ENCODE data around the gene PRM2.

PRM2 gene

DNA sequence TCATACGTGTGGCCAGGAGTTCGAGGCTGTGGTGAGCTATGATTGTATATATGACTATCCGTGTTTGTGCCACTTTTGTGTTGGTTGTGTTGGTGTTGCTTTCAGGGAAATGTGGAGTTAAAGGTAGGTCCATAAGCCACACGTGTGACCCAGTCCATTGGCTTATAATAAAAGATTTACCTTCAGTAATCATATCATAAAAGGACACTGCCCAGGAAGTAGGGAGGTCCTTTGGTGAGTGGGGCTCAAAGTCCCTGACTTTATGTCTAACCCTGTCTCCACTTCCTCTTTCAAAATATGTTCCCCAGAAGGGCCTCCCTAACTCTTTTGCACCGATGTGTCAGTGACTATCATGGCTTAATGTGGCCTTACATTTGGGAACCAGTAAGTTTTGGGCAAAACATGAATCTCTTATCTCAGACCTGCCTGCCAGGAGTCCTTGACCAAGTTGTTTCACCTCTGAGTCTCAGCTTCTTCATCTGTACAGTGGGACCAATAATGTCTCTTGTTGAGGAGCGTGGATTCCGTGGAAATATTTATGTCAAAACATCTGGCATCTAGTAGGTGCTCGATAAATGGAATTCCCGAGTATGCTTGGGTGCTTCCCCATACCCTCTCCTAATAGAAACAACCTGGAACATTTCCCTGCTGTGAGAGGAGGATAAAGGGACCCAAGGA, 12.0 kb downstream of the PRM2 start:
- TF ChIP-seq ZNF274 (IDR thresholded peaks at IDR 0.05; ENCODE audit: low read depth, low read length), result no peak
- no peak for TF ChIP-seq YY1 (IDR thresholded peaks at IDR 0.05; ENCODE audit: insufficient read depth, insufficient read length)
- no peak for TF ChIP-seq SUZ12 (IDR thresholded peaks at IDR 0.05; ENCODE audit: extremely low read depth, insufficient read depth, insufficient read length)
- Histone ChIP-seq H3K27me3 (ENCODE audit: insufficient read depth, insufficient read length) (peaks cover 5% of the 10 kb centered on the region), H3K4me3 (ENCODE audit: insufficient read length, low read depth) (no peak overlapping the region), H3K36me3 (ENCODE audit: insufficient read depth, insufficient read length, low read length) (no peaks in the 10 kb centered on the region), H3K4me1 (ENCODE audit: insufficient read depth, insufficient read length) (peaks cover 7% of the 10 kb centered on the region), H3K9me3 (ENCODE audit: insufficient read depth, low read length) (no peaks in the 10 kb centered on the region), H3K9ac (ENCODE audit: insufficient read length, low read depth) (no peak overlapping the region)
- no peak for DNase-seq (ENCODE audit: low read depth, low spot score)

GRCh38 chr16:11263737-11264136, 12.5 kb downstream of the PRM2 start:
- DNase-seq (ENCODE audit: low read depth, low spot score), result no peak
- Histone ChIP-seq H3K9me3 (ENCODE audit: insufficient read depth, low read length) (no peaks in the 10 kb centered on the region), H3K4me1 (ENCODE audit: insufficient read depth, insufficient read length) (peaks cover 7% of the 10 kb centered on the region), H3K27me3 (ENCODE audit: insufficient read depth, insufficient read length) (peaks cover 5% of the 10 kb centered on the region), H3K4me3 (ENCODE audit: insufficient read length, low read depth) (no peak overlapping the region), H3K9ac (ENCODE audit: insufficient read length, low read depth) (no peak overlapping the region), H3K36me3 (ENCODE audit: insufficient read depth, insufficient read length, low read length) (no peaks in the 10 kb centered on the region)
- TF ChIP-seq ZNF274 (IDR thresholded peaks at IDR 0.05; ENCODE audit: low read depth, low read length), result no peak
- no peak for TF ChIP-seq YY1 (IDR thresholded peaks at IDR 0.05; ENCODE audit: insufficient read depth, insufficient read length)
- no peak for TF ChIP-seq SUZ12 (IDR thresholded peaks at IDR 0.05; ENCODE audit: extremely low read depth, insufficient read depth, insufficient read length)

- no peak overlapping the region for H3K4me3 ChIP-seq (ENCODE audit: insufficient read length, low read depth)
- peaks cover 5% of the 10 kb centered on the region for H3K27me3 ChIP-seq (ENCODE audit: insufficient read depth, insufficient read length)
- no peak for DNase-seq (ENCODE audit: low read depth, low spot score)
- H3K36me3 ChIP-seq (ENCODE audit: insufficient read depth, insufficient read length, low read length), result no peaks in the 10 kb centered on the region
- TF ChIP-seq YY1 (IDR thresholded peaks at IDR 0.05; ENCODE audit: insufficient read depth, insufficient read length), result no peak
- no peak for TF ChIP-seq SUZ12 (IDR thresholded peaks at IDR 0.05; ENCODE audit: extremely low read depth, insufficient read depth, insufficient read length)
- TF ChIP-seq ZNF274 (IDR thresholded peaks at IDR 0.05; ENCODE audit: low read depth, low read length), result no peak
- H3K9me3 ChIP-seq (ENCODE audit: insufficient read depth, low read length), result no peaks in the 10 kb centered on the region
- peaks cover 7% of the 10 kb centered on the region for H3K4me1 ChIP-seq (ENCODE audit: insufficient read depth, insufficient read length)
- H3K9ac ChIP-seq (ENCODE audit: insufficient read length, low read depth), result no peak overlapping the region
These were observed 13.4 kb downstream of the PRM2 start for GRCh38 chr16:11262915-11263314.

- TF ChIP-seq YY1 (IDR thresholded peaks at IDR 0.05; ENCODE audit: insufficient read depth, insufficient read length) (no peak), SUZ12 (IDR thresholded peaks at IDR 0.05; ENCODE audit: extremely low read depth, insufficient read depth, insufficient read length) (no peak)
- H3K4me1 ChIP-seq (ENCODE audit: insufficient read depth, insufficient read length), result peaks cover 7% of the 10 kb centered on the region
These were observed 15.7 kb downstream of the PRM2 start for GRCh38 chr16:11260596-11260966.

GRCh38 chr16:11259655-11260595, 16.4 kb downstream of the PRM2 start:
- no peak overlapping the region for H3K9ac ChIP-seq (ENCODE audit: insufficient read length, low read depth)
- H3K4me1 ChIP-seq (ENCODE audit: insufficient read depth, insufficient read length), result peaks cover 7% of the 10 kb centered on the region
- peaks cover 6% of the 10 kb centered on the region for H3K36me3 ChIP-seq (ENCODE audit: insufficient read depth, insufficient read length, low read length)
- H3K9me3 ChIP-seq (ENCODE audit: insufficient read depth, low read length), result no peaks in the 10 kb centered on the region
- TF ChIP-seq SUZ12 (IDR thresholded peaks at IDR 0.05; ENCODE audit: extremely low read depth, insufficient read depth, insufficient read length), result no peak
- H3K4me3 ChIP-seq (ENCODE audit: insufficient read length, low read depth), result no peak overlapping the region
- no peak for DNase-seq (ENCODE audit: low read depth, low spot score)
- H3K27me3 ChIP-seq (ENCODE audit: insufficient read depth, insufficient read length), result peaks cover 5% of the 10 kb centered on the region

More at GRCh38 chr16:11260596-11260966, 15.7 kb downstream of the PRM2 start:
- no peak overlapping the region for H3K4me3 ChIP-seq (ENCODE audit: insufficient read length, low read depth)
- no peaks in the 10 kb centered on the region for H3K9me3 ChIP-seq (ENCODE audit: insufficient read depth, low read length)
- H3K27me3 ChIP-seq (ENCODE audit: insufficient read depth, insufficient read length), result peaks cover 5% of the 10 kb centered on the region
- no peaks in the 10 kb centered on the region for H3K36me3 ChIP-seq (ENCODE audit: insufficient read depth, insufficient read length, low read length)
- H3K9ac ChIP-seq (ENCODE audit: insufficient read length, low read depth), result no peak overlapping the region
- no peak for DNase-seq (ENCODE audit: low read depth, low spot score)

GRCh38 chr16:11258553-11259492, 17.5 kb downstream of the PRM2 start:
- Histone ChIP-seq H3K36me3 (ENCODE audit: insufficient read depth, insufficient read length, low read length) (peaks cover 17% of the 10 kb centered on the region), H3K4me1 (ENCODE audit: insufficient read depth, insufficient read length) (peaks cover 10% of the 10 kb centered on the region), H3K27me3 (ENCODE audit: insufficient read depth, insufficient read length) (peaks cover 3% of the 10 kb centered on the region), H3K9ac (ENCODE audit: insufficient read length, low read depth) (no peak overlapping the region), H3K9me3 (ENCODE audit: insufficient read depth, low read length) (no peaks in the 10 kb centered on the region), H3K4me3 (ENCODE audit: insufficient read length, low read depth) (no peak overlapping the region)
- no peak for DNase-seq (ENCODE audit: low read depth, low spot score)
- TF ChIP-seq ZNF274 (IDR thresholded peaks at IDR 0.05; ENCODE audit: low read depth, low read length) (no peak), YY1 (IDR thresholded peaks at IDR 0.05; ENCODE audit: insufficient read depth, insufficient read length) (no peak), SUZ12 (IDR thresholded peaks at IDR 0.05; ENCODE audit: extremely low read depth, insufficient read depth, insufficient read length) (no peak)
